Astrocyte (in vitro differentiated cells and primary cell): ENCODE measurements around the gene WDR45B. TPM values are rescaled to one million over a fixed set of nuclear protein-coding genes. Genes with fewer than 3 reads are reported as not detected.

Experiments
- DNase-seq: peaks from one replicate; pipeline ENCODE4 v3.0.0-alpha.2; 2010; ENCODE audit warnings: low read depth
- FAIRE-seq: peaks from 2 replicates; lab custom pipeline; 2011; peaks lifted over from hg19 to GRCh38; lab: Jason Lieb, UNC
- H2AFZ ChIP-seq: 2 replicates; pipeline ENCODE4 v1.6.0; 2012; ENCODE audit warnings: low read depth, low read length, inconsistent platforms
- H3K27ac ChIP-seq: 2 replicates; pipeline ENCODE4 v1.5.1; 2011; ENCODE audit warnings: low read depth, low read length, inconsistent platforms
- H3K27me3 ChIP-seq: 2 replicates; pipeline ENCODE4 v1.6.0; 2011; ENCODE audit warnings: low read length, inconsistent platforms; ENCODE audit not compliant: insufficient read depth
- H3K36me3 ChIP-seq: 2 replicates; pipeline ENCODE4 v1.5.1; 2011; ENCODE audit warnings: low read length, inconsistent platforms; ENCODE audit not compliant: insufficient read depth
- H3K4me1 ChIP-seq: 2 replicates; pipeline ENCODE4 v1.5.1; 2011; ENCODE audit warnings: low read length, inconsistent platforms; ENCODE audit not compliant: insufficient read depth
- H3K4me2 ChIP-seq: 2 replicates; pipeline ENCODE4 v1.6.0; 2012; ENCODE audit warnings: low read length, inconsistent platforms
- H3K4me3 ChIP-seq: 2 replicates; pipeline ENCODE4 v1.5.1; 2011; ENCODE audit warnings: low read depth, mild to moderate bottlenecking, low read length, inconsistent platforms; ENCODE audit not compliant: insufficient read depth
- H3K79me2 ChIP-seq: 2 replicates; pipeline ENCODE4 v1.6.0; 2012; ENCODE audit warnings: mild to moderate bottlenecking, low read length, inconsistent platforms; ENCODE audit not compliant: insufficient read depth
- H3K9ac ChIP-seq: 2 replicates; pipeline ENCODE4 v1.6.0; 2012; ENCODE audit warnings: mild to moderate bottlenecking, low read length, inconsistent platforms
- H3K9me3 ChIP-seq: 2 replicates; pipeline ENCODE4 v1.5.1; 2012; ENCODE audit warnings: low read depth, mild to moderate bottlenecking, low read length, inconsistent platforms; ENCODE audit not compliant: insufficient read depth
- H4K20me1 ChIP-seq: 2 replicates; pipeline ENCODE4 v1.6.0; 2012; ENCODE audit warnings: low read length, inconsistent platforms; ENCODE audit not compliant: insufficient read depth
- H3K27ac Mint-ChIP-seq: one replicate; pipeline ENCODE4 v1.8.0; 2021; ENCODE audit warnings: mild to moderate bottlenecking, mixed read lengths; ENCODE audit not compliant: unreplicated experiment
- H3K27me3 Mint-ChIP-seq: one replicate; pipeline ENCODE4 v1.8.0; 2021; ENCODE audit warnings: low read depth, mixed read lengths; ENCODE audit not compliant: unreplicated experiment
- H3K36me3 Mint-ChIP-seq: one replicate; pipeline ENCODE4 v1.8.0; 2021; ENCODE audit warnings: low read depth, mixed read lengths; ENCODE audit not compliant: unreplicated experiment
- H3K4me1 Mint-ChIP-seq: one replicate; pipeline ENCODE4 v1.8.0; 2021; ENCODE audit warnings: low read depth, mixed read lengths; ENCODE audit not compliant: unreplicated experiment
- H3K4me3 Mint-ChIP-seq: one replicate; pipeline ENCODE4 v1.8.0; 2021; ENCODE audit warnings: mild to moderate bottlenecking, moderate library complexity, mixed read lengths; ENCODE audit not compliant: unreplicated experiment
- H3K9me3 Mint-ChIP-seq: one replicate; pipeline ENCODE4 v1.8.0; 2021; ENCODE audit warnings: mild to moderate bottlenecking, mixed read lengths; ENCODE audit not compliant: unreplicated experiment
- CTCF ChIP-seq: IDR thresholded peaks from 2 replicates; pipeline ENCODE4 v1.5.1; 2011; ENCODE audit warnings: low read depth, mild to moderate bottlenecking, inconsistent platforms, low read length, moderate library complexity; ENCODE audit not compliant: insufficient read depth
- EZH2 ChIP-seq: IDR thresholded peaks from 2 replicates; pipeline ENCODE4 v1.6.1; 2012; ENCODE audit warnings: mild to moderate bottlenecking, low read length, inconsistent platforms; ENCODE audit not compliant: insufficient read depth
- microRNA-seq: library from miRNA; unstranded; fragments of <30 nt; microRNA quantifications from one replicate; pipeline ENCODE4 v1.2.0, GENCODE V29; 2020
- total RNA-seq: library from RNA; stranded (reverse); gene quantifications from 2 replicates; pipeline ENCODE4 v1.2.1, GENCODE V29; 2021

Gene WDR45B
- total RNA-seq, 1 donor from 2014 or later, result 75.4 TPM

- DNase-seq (no peak), FAIRE-seq (no peak)
- no peak for TF ChIP-seq EZH2
- no peak for TF ChIP-seq CTCF
- Histone ChIP-seq H4K20me1 (peaks cover 89% of the 10 kb centered on the region), H3K4me3 (no peak overlapping the region), H3K27me3 (no peaks in the 10 kb centered on the region), H3K27ac (no peak overlapping the region), H3K9me3 (no peaks in the 10 kb centered on the region), H2AFZ (no peak overlapping the region), H3K79me2 (peaks cover 73% of the 10 kb centered on the region), H3K4me2 (no peak overlapping the region), H3K4me1 (no peaks in the 10 kb centered on the region), H3K9ac (no peak overlapping the region), H3K36me3 (peaks cover 8% of the 10 kb centered on the region)
- H3K9me3 Mint-ChIP-seq, result peaks cover 2% of the 10 kb centered on the region
- H3K27me3 Mint-ChIP-seq, result no peaks in the 10 kb centered on the region
- H3K4me3 Mint-ChIP-seq, result no peak overlapping the region
- no peak overlapping the region for H3K27ac Mint-ChIP-seq
- peaks cover 6% of the 10 kb centered on the region for H3K4me1 Mint-ChIP-seq
- peaks cover 6% of the 10 kb centered on the region for H3K36me3 Mint-ChIP-seq
Observed at GRCh38 chr17:82565551-82565950, 82.7 kb downstream of the WDR45B start.

Small RNAs within 50 kb of the gene (microRNA-seq; reads per million reads assigned to microRNA genes)
- gene MIR4525, result 3.8 reads per million, percentile 14 among the genes with 10 or more reads in this experiment

Other genes starting within 250 kb of the WDR45B start
- gene HEXD, start 230.1 kb downstream of the WDR45B start, total RNA-seq, result 11.1 and 15.0 TPM in 2 replicates
- gene OGFOD3, start 229.9 kb downstream of the WDR45B start, total RNA-seq, result 20.9 and 21.3 TPM in 2 replicates
- 67.3 and 68.1 TPM in 2 replicates for gene CYBC1, start 197.7 kb downstream of the WDR45B start, total RNA-seq
- gene NARF, start 189.7 kb downstream of the WDR45B start, total RNA-seq, result 62.8 and 64.4 TPM in 2 replicates
- gene FOXK2, start 128.7 kb downstream of the WDR45B start, total RNA-seq, result 57.9 and 68.0 TPM in 2 replicates
- 15.8 and 17.5 TPM in 2 replicates for gene RAB40B, start 50.3 kb upstream of the WDR45B start, total RNA-seq
- gene FN3KRP, start 68.3 kb upstream of the WDR45B start, total RNA-seq, result 14.8 and 15.4 TPM in 2 replicates
- gene FN3K, start 87.2 kb upstream of the WDR45B start, total RNA-seq, result 4.0 and 4.1 TPM in 2 replicates
- gene TBCD, start 103.6 kb upstream of the WDR45B start, total RNA-seq, result 31.8 and 35.6 TPM in 2 replicates
- gene ZNF750, start 191.6 kb upstream of the WDR45B start, total RNA-seq, result 0.07 and 0.34 TPM in 2 replicates